Epithelial cell of esophagus (primary cell): ENCODE data around the gene C4B.
"Not testable (repeated sequence)": the region's sequence is repeated elsewhere in the genome, so short reads cannot be mapped to it uniquely, and the experiment has no call there.

Experiments used
- DNase-seq: peaks from one replicate; pipeline ENCODE4 v3.0.0; 2010; ENCODE audit warnings: low read depth
- H3K4me3 ChIP-seq: 2 replicates; pipeline ENCODE4 v1.5.1; 2011; ENCODE audit warnings: mild to moderate bottlenecking, low read length, control low read depth
- TF ChIP-seq, protein P1 (sequence below): IDR thresholded peaks from 2 replicates; pipeline ENCODE4 v1.5.1; 2011; ENCODE audit warnings: low read depth, mild to moderate bottlenecking, low read length, control low read depth, inconsistent platforms; ENCODE audit not compliant: insufficient read depth; ENCODE audit errors: missing control alignments

C4B gene

DNA sequence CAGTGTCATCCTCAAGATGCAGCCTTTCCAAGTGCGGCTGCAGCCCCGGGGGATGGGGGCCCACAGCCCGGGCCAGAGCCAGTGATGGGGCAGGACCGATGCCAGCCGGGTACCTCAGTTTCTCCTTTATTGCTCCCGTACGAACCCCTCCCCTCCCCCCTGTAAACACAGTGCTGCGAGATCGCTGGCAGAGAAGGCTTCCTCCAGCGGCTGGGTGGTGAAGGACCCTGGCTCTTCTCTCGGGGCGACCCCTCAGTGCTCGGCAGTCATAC lies 26.4 kb downstream of the C4B start:
- not testable (repeated sequence) for DNase-seq, H3K4me3 ChIP-seq

DNA sequence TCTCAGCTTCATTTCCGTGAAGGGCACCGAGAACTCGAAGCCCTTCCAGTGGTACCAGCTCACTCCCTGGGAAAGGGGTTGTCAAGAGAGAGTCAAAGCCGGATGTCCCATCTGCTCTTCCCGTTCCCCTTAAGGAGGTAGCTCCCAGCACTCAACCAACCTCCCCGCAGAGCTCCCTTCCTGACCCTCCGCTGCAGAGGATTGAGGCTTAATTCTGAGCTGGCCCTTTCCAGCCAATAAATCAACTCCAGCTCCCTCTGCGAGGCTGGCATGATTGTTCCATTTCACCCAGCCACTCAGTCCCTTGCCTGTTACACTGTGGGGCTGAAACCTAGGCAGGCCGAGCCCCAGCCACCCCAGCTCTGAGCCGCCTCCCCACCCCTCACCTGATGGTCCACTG lies 26.8 kb downstream of the C4B start:
- DNase-seq, H3K4me3 ChIP-seq: not testable (repeated sequence)

DNA sequence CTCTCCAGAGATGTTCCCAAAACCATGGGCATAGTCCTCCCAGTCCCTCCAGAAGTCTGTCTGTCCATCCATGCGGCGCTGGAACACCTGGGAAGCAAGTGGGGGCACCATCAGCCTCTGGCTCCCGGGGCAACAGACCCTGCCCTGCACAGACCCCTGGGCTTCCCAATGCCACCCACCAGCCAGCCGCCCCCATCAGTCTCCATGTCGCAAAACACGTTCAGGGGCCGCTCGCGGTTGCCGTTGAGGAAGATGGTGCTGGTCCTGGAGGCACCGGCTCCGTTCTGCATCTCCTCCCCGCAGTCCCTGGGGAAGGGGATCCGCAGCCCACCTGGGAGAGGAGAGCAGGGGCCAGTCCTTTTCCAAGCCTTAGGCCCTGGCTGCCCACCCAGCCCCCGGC lies 27.7 kb downstream of the C4B start:
- DNase-seq, H3K4me3 ChIP-seq: not testable (repeated sequence)

DNA sequence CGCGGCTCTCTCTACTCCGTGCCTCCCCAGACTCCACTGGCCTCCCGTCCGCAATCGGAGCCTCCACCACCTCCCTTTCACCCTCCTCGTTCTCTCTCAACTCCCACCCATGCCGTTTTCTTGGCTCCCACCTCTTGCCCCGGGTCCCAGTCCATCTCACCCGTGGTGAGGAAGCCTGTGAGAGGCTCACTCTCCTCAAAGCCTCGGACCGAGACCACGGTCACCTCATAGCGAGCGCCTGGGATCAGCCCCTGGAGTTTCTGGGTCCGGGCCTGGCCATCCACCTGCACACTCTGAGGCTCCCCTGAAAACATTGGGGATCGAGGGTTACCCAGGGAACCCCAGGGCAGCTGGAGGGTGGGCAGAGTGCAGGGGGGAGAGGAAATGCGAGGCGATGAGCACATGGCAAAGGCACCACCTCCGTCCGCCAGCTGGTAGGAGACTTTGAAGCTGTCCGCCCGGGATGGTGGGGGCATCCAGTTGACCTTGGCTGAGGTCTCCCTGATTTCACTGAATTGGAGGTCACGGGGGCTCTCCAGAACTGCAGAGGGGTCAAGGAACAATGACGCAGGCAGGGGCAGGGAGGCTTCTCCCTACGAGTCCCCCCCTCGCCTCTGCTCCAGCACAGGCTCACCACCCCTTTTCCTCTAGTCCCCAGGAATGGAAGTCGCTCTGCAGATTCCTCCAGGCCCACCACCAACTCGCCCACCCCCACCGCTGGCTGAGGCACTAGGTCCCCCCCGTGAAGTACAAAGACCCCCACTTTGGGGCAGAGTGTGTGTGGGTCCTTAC lies 29.2 kb downstream of the C4B start:
- H3K4me3 ChIP-seq, DNase-seq: not testable (repeated sequence)

DNA sequence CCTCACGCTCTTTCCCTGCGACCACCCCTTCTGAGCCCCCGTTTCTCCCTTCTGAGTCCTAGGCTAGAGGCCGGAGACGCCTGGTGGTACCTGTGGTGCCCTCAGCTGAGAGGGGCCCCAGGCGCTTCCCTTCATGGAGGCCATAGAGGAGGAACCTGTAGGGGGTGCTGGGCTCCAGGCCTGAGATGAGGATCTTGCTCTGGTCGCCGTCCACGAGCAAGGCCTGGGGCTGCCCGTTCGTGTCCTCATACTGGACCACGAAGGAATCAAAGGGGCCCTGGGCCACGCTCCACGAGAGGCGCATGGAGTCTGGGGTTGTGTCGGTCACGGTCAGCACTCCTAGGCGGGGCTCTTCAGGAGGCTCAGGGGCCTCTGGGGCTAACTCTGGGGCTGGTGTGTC lies 30.3 kb downstream of the C4B start:
- not testable (repeated sequence) for DNase-seq, H3K4me3 ChIP-seq

DNA sequence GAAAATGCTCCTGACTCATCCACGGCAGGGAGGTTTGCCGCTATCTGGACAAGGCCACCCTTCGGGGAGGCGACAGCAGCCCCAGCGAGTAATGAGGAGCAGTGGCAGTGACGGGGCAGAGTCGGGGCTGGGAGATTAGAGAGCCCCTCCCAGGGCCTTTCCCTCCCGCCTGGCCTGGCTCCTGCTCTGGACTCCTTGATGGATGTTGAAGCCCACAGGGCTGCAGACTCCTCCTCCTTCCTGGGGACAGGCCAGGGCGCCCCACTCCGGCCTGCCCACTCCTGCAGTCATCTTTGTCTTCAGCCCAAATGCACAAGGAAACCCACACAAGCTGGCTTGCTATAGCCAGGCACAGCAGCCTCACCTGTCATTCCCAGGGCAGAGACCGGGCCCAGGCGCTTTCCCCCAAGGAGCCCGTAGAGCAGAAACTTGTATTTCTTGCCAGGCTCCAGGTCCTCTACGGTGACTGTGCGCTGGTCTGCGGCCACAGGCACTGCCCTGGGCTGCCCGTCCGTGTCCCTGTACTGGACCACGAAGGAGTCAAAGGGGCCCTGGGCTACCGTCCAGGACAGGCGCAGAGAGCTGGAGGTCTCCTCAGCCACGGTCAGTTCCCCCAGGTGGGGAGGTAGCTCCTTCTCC lies 31.3 kb downstream of the C4B start:
- DNase-seq = no peak
- TF ChIP-seq, protein P1, sequence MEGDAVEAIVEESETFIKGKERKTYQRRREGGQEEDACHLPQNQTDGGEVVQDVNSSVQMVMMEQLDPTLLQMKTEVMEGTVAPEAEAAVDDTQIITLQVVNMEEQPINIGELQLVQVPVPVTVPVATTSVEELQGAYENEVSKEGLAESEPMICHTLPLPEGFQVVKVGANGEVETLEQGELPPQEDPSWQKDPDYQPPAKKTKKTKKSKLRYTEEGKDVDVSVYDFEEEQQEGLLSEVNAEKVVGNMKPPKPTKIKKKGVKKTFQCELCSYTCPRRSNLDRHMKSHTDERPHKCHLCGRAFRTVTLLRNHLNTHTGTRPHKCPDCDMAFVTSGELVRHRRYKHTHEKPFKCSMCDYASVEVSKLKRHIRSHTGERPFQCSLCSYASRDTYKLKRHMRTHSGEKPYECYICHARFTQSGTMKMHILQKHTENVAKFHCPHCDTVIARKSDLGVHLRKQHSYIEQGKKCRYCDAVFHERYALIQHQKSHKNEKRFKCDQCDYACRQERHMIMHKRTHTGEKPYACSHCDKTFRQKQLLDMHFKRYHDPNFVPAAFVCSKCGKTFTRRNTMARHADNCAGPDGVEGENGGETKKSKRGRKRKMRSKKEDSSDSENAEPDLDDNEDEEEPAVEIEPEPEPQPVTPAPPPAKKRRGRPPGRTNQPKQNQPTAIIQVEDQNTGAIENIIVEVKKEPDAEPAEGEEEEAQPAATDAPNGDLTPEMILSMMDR = no peak
- no peak overlapping the region for H3K4me3 ChIP-seq

DNA sequence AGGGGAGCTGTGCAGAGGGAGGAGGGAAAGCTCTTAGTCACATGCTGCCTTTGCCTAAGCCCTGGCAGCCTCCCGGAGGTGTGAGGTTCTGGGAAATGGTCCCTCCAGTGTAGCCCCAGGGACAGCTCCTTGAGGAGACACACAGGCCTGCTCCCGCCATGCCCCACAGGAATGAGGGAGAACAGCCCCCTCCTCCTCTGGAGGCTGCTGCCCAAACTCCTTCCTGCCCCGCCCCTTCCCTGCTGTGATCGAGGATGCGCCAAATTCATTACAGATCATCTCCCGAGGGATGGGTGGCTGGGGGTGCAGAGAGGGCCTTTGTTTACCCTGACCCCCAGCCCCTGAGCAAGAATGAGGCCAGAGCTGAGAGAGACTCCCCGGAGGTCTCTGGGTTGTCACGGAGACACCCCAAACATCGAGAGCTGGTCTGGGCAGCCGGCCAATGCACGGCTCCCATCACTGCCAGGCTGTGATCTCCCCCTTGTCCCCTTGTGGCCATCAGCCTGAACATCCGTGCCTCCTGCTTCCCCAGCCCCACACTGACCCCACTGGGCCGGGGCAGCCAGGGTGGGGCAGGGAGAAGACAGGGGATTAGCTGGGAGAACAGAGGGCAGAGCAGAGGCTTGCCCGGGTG lies 32.0 kb downstream of the C4B start:
- no peak overlapping the region for H3K4me3 ChIP-seq
- TF ChIP-seq, protein P1 = no peak
- no peak for DNase-seq

DNA sequence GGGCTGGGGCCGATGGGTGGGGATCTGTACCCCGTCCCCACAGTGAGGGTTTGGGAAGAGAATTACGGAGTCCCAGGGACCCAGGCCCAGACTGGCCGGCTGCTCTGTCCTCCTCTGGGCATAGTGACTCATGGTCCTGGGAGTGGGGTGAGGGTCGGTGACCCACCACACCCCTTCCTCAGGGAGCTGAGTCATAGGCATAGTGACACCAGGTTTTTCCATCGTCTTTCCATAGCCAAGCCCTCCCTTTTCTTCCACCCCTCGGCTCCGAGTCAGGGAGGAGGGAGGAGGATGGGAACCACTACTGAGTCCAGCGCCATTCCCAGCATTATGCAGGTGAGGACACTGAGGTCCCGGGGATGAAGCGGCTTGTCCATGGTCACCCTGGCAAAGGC lies 32.5 kb downstream of the C4B start:
- TF ChIP-seq, protein P1 = no peak
- no peak for DNase-seq
- H3K4me3 ChIP-seq = no peak overlapping the region

DNA sequence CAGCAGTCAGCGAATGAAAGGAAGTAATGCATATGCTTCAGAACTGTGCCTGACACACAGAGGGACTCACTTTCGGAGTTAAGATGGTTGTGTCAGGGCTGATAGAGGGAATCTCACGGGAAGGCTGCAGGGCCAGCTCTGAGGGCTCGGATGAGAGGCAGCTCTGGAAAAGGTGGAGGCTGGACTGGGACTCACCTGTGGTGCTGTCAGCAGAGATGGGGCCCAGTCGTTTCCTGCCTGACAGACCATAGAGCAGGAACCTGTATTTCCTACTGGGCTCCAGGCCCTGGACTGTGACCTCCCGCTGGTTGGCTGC lies 32.9 kb downstream of the C4B start:
- TF ChIP-seq, protein P1 = no peak
- no peak for DNase-seq
- H3K4me3 ChIP-seq = no peak overlapping the region
